ENCODE measurements around the gene GSTO1.
"Not testable (repeated sequence)": the region's sequence is repeated elsewhere in the genome, so short reads cannot be mapped to it uniquely, and the experiment has no call there.

Gene GSTO1

GRCh38 chr10:104247513-104248146 lies 7.1 kb upstream of the GSTO1 start:
- TF ChIP-seq CTCF (IDR thresholded peaks at IDR 0.05; ENCODE audit: borderline replicate concordance, control extremely low read depth, extremely low read depth, insufficient read depth, missing control alignments), result no peak
- no peak for DNase-seq (ENCODE audit: low spot score)
- in situ Hi-C loops (cut with MboI; ENCODE audit: low sequenced_read_pairs, unreplicated experiment), result no loop called here

GRCh38 chr10:104248931-104249330 lies 5.8 kb upstream of the GSTO1 start:
- in situ Hi-C loops (cut with MboI; ENCODE audit: low sequenced_read_pairs, unreplicated experiment); DNase-seq (ENCODE audit: low spot score): not testable (repeated sequence)

- no peak for TF ChIP-seq CTCF (IDR thresholded peaks at IDR 0.05; ENCODE audit: borderline replicate concordance, control extremely low read depth, extremely low read depth, insufficient read depth, missing control alignments)
- in situ Hi-C loops (cut with MboI; ENCODE audit: low sequenced_read_pairs, unreplicated experiment), result no loop called here
- no peak for DNase-seq (ENCODE audit: low spot score)
Measured at GRCh38 chr10:104250371-104250770, 4.3 kb upstream of the GSTO1 start.

GRCh38 chr10:104251443-104251842 lies 3.2 kb upstream of the GSTO1 start:
- DNase-seq (ENCODE audit: low spot score), result no peak
- in situ Hi-C loops (cut with MboI; ENCODE audit: low sequenced_read_pairs, unreplicated experiment), result no loop called here
- no peak for TF ChIP-seq CTCF (IDR thresholded peaks at IDR 0.05; ENCODE audit: borderline replicate concordance, control extremely low read depth, extremely low read depth, insufficient read depth, missing control alignments)

GRCh38 chr10:104252368-104252767 lies 2.3 kb upstream of the GSTO1 start:
- no peak for TF ChIP-seq CTCF (IDR thresholded peaks at IDR 0.05; ENCODE audit: borderline replicate concordance, control extremely low read depth, extremely low read depth, insufficient read depth, missing control alignments)
- in situ Hi-C loops (cut with MboI; ENCODE audit: low sequenced_read_pairs, unreplicated experiment), result no loop called here
- DNase-seq (ENCODE audit: low spot score), result no peak

- DNase-seq (ENCODE audit: low spot score), result no peak
- TF ChIP-seq CTCF (IDR thresholded peaks at IDR 0.05; ENCODE audit: borderline replicate concordance, control extremely low read depth, extremely low read depth, insufficient read depth, missing control alignments), result no peak
- in situ Hi-C loops (cut with MboI; ENCODE audit: low sequenced_read_pairs, unreplicated experiment), result no loop called here
Measured at GRCh38 chr10:104253106-104253505, 1.6 kb upstream of the GSTO1 start.

GRCh38 chr10:104253606-104254410 lies 884 bp upstream of the GSTO1 start:
- DNase-seq (ENCODE audit: low spot score), result no peak
- in situ Hi-C loops (cut with MboI; ENCODE audit: low sequenced_read_pairs, unreplicated experiment), result no loop called here
- TF ChIP-seq CTCF (IDR thresholded peaks at IDR 0.05; ENCODE audit: borderline replicate concordance, control extremely low read depth, extremely low read depth, insufficient read depth, missing control alignments), result no peak

All from GM13976 (cell line).